CD14-positive monocyte (primary cell): ENCODE results near the gene PPP1R16B. TPM values are rescaled to one million over a fixed set of nuclear protein-coding genes. Genes with fewer than 3 reads are reported as not detected.
A peak's percentile ranks its signal among the peaks of the same experiment; 100 is the strongest.

Experiments used
- DNase-seq, 3 donors: peaks; one replicate each; pipeline ENCODE4 v3.0.0-alpha.2; 2011 to 2022
- H2AFZ ChIP-seq: 2 replicates; pipeline ENCODE4 v1.6.0; 2012; ENCODE audit warnings: mild to moderate bottlenecking, low read depth, low read length, inconsistent platforms; ENCODE audit not compliant: insufficient read depth, poor library complexity, severe bottlenecking
- H3K27ac ChIP-seq, 2 donors: 1 replicate in 1 of 2; 2 replicates in 1 of 2; pipeline ENCODE4 v1.5.1; 2012 to 2013; ENCODE audit warnings: low read length in 2 of 2, control low read depth in 1 of 2, inconsistent platforms in 1 of 2, low read depth in 1 of 2, mild to moderate bottlenecking in 1 of 2
- H3K27me3 ChIP-seq, 2 donors: one replicate each; pipeline versions ENCODE4 v1.6.0 to v1.6.1; 2011 to 2013; ENCODE audit warnings: low read length in 2 of 2; ENCODE audit not compliant: control insufficient read depth in 2 of 2, insufficient read depth in 2 of 2
- H3K36me3 ChIP-seq, 2 donors: replicated peaks in 1 of 2; 1 replicate in 1 of 2; 2 replicates in 1 of 2; pipeline versions ENCODE4 v1.5.1 to v1.6.1; 2012 to 2013; ENCODE audit warnings: low read length in 2 of 2, control low read depth in 1 of 2, inconsistent platforms in 1 of 2, mild to moderate bottlenecking in 1 of 2; ENCODE audit not compliant: insufficient read depth in 2 of 2, control insufficient read depth in 1 of 2
- H3K4me1 ChIP-seq, 2 donors: 1 replicate in 1 of 2; 2 replicates in 1 of 2; pipeline versions ENCODE4 v1.5.1 to v1.6.1; 2012 to 2013; ENCODE audit warnings: low read length in 2 of 2, control low read depth in 1 of 2, inconsistent platforms in 1 of 2, mild to moderate bottlenecking in 1 of 2, moderate library complexity in 1 of 2; ENCODE audit not compliant: insufficient read depth in 2 of 2, control insufficient read depth in 1 of 2
- H3K4me2 ChIP-seq: replicated peaks from 2 replicates; pipeline ENCODE3; 2012; ENCODE audit warnings: low read length, moderate library complexity, mild to moderate bottlenecking; ENCODE audit not compliant: poor library complexity, severe bottlenecking; ENCODE audit errors: extremely low read depth
- H3K4me3 ChIP-seq, 3 experiments: fragments of 200-600 bp in 1 of 3; sonication (generic) in 1 of 3; replicated peaks in 1 of 3; 1 replicate in 2 of 3; 2 replicates in 1 of 3; pipeline ENCODE4 v1.5.1; 2011 to 2013; ENCODE audit warnings: low read length in 3 of 3, mild to moderate bottlenecking in 3 of 3, control low read depth in 2 of 3, low read depth in 2 of 3, inconsistent platforms in 1 of 3, moderate library complexity in 1 of 3
- H3K79me2 ChIP-seq: 2 replicates; pipeline ENCODE4 v1.6.0; 2012; ENCODE audit warnings: mild to moderate bottlenecking, control low read depth, inconsistent platforms, low read length, moderate library complexity; ENCODE audit not compliant: insufficient read depth
- H3K9ac ChIP-seq: 2 replicates; pipeline ENCODE4 v1.6.0; 2017; ENCODE audit warnings: low read length, mild to moderate bottlenecking; ENCODE audit not compliant: insufficient read depth, poor library complexity, severe bottlenecking
- H3K9me3 ChIP-seq, 2 donors: replicated peaks in 1 of 2; 1 replicate in 1 of 2; 2 replicates in 1 of 2; pipeline versions ENCODE4 v1.5.1 to v1.6.1; 2012 to 2013; ENCODE audit warnings: low read length in 2 of 2, control low read depth in 1 of 2; ENCODE audit not compliant: control insufficient read depth in 1 of 2, insufficient read depth in 1 of 2
- H4K20me1 ChIP-seq: 2 replicates; pipeline ENCODE4 v1.6.0; 2012; ENCODE audit warnings: mild to moderate bottlenecking, low read length, control low read depth, moderate library complexity; ENCODE audit not compliant: insufficient read depth
- H3K27ac Mint-ChIP-seq, 7 donors: one replicate each; pipeline ENCODE4 v1.8.0; 2020; ENCODE audit warnings: mild to moderate bottlenecking in 7 of 7, mixed read lengths in 7 of 7, moderate library complexity in 6 of 7, inconsistent platforms in 2 of 7
- H3K27me3 Mint-ChIP-seq, 3 donors: one replicate each; pipeline ENCODE4 v1.8.0; 2021 to 2022; ENCODE audit warnings: low read depth in 3 of 3, mild to moderate bottlenecking in 3 of 3, mixed read lengths in 3 of 3, moderate library complexity in 3 of 3, inconsistent platforms in 1 of 3
- H3K36me3 Mint-ChIP-seq, 2 donors: one replicate each; pipeline ENCODE4 v1.8.0; 2020; ENCODE audit warnings: mixed read lengths in 2 of 2, inconsistent platforms in 1 of 2, mild to moderate bottlenecking in 1 of 2
- H3K4me1 Mint-ChIP-seq: one replicate; pipeline ENCODE4 v1.8.0; 2020; ENCODE audit warnings: mild to moderate bottlenecking, mixed read lengths
- H3K4me3 Mint-ChIP-seq, 2 donors: one replicate each; pipeline ENCODE4 v1.8.0; 2020; ENCODE audit warnings: mild to moderate bottlenecking in 2 of 2, mixed read lengths in 2 of 2, moderate library complexity in 1 of 2
- H3K9me3 Mint-ChIP-seq, 7 donors: one replicate each; pipeline ENCODE4 v1.8.0; 2020 to 2022; ENCODE audit warnings: mixed read lengths in 7 of 7, mild to moderate bottlenecking in 6 of 7, moderate library complexity in 6 of 7, inconsistent platforms in 2 of 7
- CTCF ChIP-seq: fragments of 200-600 bp; IDR thresholded peaks from one replicate; pipeline ENCODE4 v1.8.0; 2022; ENCODE audit warnings: antibody characterized with exemption, mild to moderate bottlenecking
- WGBS: methylation state at CpG from one replicate; pipeline ENCODE4 v1.1.5; 2013; ENCODE audit warnings: missing lambda C conversion rate; ENCODE audit not compliant: insufficient coverage; 5-methylcytosine and 5-hydroxymethylcytosine counted together
- intact Hi-C, 2 donors: fragments of 100-400 bp; cut with micrococcal nuclease; formaldehyde crosslinking; loops; one replicate each; pipeline versions ENCODE4 v1.15.0 to v1.15.1; 2023
- polyA plus RNA-seq, 3 donors: library from polyadenylated mRNA; depleted of rRNA in 1 of 3; unstranded in 2 of 3; stranded (reverse) in 1 of 3; fragments of 300-500 nt in 2 of 3; fragments of >200 nt in 1 of 3; fragmentation: Illumina TruSeq in 2 of 3; gene quantifications; 1 replicate in 2 of 3; 2 replicates in 1 of 3; pipeline ENCODE4 v1.2.3, GENCODE V29; 2012 to 2021

The PPP1R16B gene
- polyA plus RNA-seq, 3 donors = 1.1 to 4.4 (median 1.4) TPM

GRCh38 chr20:38787870-38788269, 17.6 kb upstream of the PPP1R16B start:
- intact Hi-C loops = no loop called here
- no peak for DNase-seq
- Histone ChIP-seq H3K4me3 (no peak overlapping the region), H3K9me3 (no peaks in the 10 kb centered on the region), H3K4me2 (no peak overlapping the region), H3K79me2 (no peaks in the 10 kb centered on the region), H3K36me3 (no peaks in the 10 kb centered on the region), H3K9ac (no peak overlapping the region), H3K27ac (no peak overlapping the region), H4K20me1 (no peaks in the 10 kb centered on the region), H3K4me1 (no peaks in the 10 kb centered on the region), H3K27me3 (no peaks in the 10 kb centered on the region), H2AFZ (no peak overlapping the region)
- no peak overlapping the region for H3K4me3 Mint-ChIP-seq
- no peaks in the 10 kb centered on the region for H3K36me3 Mint-ChIP-seq
- WGBS = 96% methylated on average over 7 of the region's 7 CpGs
- no peak for TF ChIP-seq CTCF
- H3K9me3 Mint-ChIP-seq = no peaks in the 10 kb centered on the region
- no peak overlapping the region for H3K27ac Mint-ChIP-seq
- H3K4me1 Mint-ChIP-seq = peaks cover 3% of the 10 kb centered on the region
- peaks cover 1 to 10% (median 4%) of the 10 kb centered on the region in 3 donors for H3K27me3 Mint-ChIP-seq

DNA sequence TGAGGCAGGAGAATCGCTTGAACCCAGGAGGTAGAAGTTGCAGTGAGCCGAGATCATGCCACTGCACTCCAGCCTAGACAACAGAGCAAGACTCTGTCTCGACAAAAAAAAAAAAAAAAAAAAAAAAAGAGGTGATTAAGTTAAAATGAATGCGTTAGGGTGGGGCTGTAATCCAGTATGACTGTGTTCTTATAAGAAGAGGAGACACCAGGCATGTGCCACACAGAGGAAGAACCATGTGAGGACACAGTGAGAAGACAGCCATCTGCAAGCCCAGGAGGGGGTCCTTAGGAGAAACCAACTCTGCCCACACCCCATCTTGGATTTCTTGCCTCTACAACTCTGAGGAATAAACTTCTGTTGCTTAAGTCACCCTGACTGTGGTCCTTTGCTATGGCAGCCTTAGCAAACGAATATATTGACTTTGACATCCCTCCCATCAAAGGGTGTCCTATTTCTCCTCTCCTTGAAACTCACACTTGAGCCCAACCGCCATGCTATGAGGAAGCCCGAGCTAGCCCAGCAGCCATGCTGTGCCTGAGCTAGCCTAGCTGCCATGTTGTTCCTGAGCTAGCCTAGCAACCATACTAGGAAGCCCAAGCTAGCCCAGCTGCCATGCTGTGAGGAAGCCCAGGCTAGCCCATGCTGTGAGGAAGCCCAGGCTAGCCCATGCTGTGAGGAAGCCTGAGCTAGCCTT, 15.8 kb upstream of the PPP1R16B start:
- intact Hi-C loops = no loop called here
- no peaks in the 10 kb centered on the region for H3K27me3 ChIP-seq
- 98% methylated on average over 3 of the region's 7 CpGs for WGBS
- no peaks in the 10 kb centered on the region for H4K20me1 ChIP-seq
- no peaks in the 10 kb centered on the region for H3K4me1 ChIP-seq
- H3K9ac ChIP-seq = no peak overlapping the region
- no peaks in the 10 kb centered on the region for H3K79me2 ChIP-seq
- no peak overlapping the region for H3K4me3 ChIP-seq
- no peak for DNase-seq
- no peak overlapping the region for H3K27ac ChIP-seq
- Mint-ChIP-seq H3K9me3 (no peaks in the 10 kb centered on the region), H3K4me3 (no peak overlapping the region), H3K36me3 (no peaks in the 10 kb centered on the region), H3K27ac (peak overlapping the region in 1 of 7 donors; percentile 7), H3K4me1 (peaks cover 3% of the 10 kb centered on the region), H3K27me3 (peaks cover 1 to 10% (median 5%) of the 10 kb centered on the region in 3 donors)
- no peaks in the 10 kb centered on the region for H3K36me3 ChIP-seq
- no peak overlapping the region for H2AFZ ChIP-seq
- no peak overlapping the region for H3K4me2 ChIP-seq
- H3K9me3 ChIP-seq = no peaks in the 10 kb centered on the region
- TF ChIP-seq CTCF = no peak
